GM12864 (cell line): ENCODE measurements around the gene DQX1.

ENCODE experiments used
- DNase-seq: peaks from one replicate; pipeline ENCODE4 v3.0.0-alpha.2; 2011; ENCODE audit warnings: low read depth
- H3K4me3 ChIP-seq: 2 replicates; pipeline ENCODE4 v1.5.1; 2011; ENCODE audit warnings: mild to moderate bottlenecking, low read depth, low read length, control low read depth
- TF ChIP-seq, protein P1 (sequence below): IDR thresholded peaks from 2 replicates; pipeline ENCODE4 v1.5.1; 2011; ENCODE audit warnings: low read depth, mild to moderate bottlenecking, moderate library complexity, low read length, control low read depth, inconsistent platforms; ENCODE audit errors: missing control alignments

Gene DQX1

GRCh38 chr2:74553892-74554819, 28.1 kb upstream of the DQX1 start, which contains the start of the genes DOK1 and LOXL3:
Gene DOK1, plus strand, starts transcription at chr2:74554720. Its CDS starts 35 bp downstream, at chr2:74554755.
Gene LOXL3, minus strand, starts transcription at chr2:74553942. Its CDS starts 1,308 bp downstream, at chr2:74552634.
- no peak for DNase-seq
- H3K4me3 ChIP-seq, result peak within 1 kb of the TSS; percentile 84
- TF ChIP-seq, protein P1, sequence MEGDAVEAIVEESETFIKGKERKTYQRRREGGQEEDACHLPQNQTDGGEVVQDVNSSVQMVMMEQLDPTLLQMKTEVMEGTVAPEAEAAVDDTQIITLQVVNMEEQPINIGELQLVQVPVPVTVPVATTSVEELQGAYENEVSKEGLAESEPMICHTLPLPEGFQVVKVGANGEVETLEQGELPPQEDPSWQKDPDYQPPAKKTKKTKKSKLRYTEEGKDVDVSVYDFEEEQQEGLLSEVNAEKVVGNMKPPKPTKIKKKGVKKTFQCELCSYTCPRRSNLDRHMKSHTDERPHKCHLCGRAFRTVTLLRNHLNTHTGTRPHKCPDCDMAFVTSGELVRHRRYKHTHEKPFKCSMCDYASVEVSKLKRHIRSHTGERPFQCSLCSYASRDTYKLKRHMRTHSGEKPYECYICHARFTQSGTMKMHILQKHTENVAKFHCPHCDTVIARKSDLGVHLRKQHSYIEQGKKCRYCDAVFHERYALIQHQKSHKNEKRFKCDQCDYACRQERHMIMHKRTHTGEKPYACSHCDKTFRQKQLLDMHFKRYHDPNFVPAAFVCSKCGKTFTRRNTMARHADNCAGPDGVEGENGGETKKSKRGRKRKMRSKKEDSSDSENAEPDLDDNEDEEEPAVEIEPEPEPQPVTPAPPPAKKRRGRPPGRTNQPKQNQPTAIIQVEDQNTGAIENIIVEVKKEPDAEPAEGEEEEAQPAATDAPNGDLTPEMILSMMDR, result no peak

DNA sequence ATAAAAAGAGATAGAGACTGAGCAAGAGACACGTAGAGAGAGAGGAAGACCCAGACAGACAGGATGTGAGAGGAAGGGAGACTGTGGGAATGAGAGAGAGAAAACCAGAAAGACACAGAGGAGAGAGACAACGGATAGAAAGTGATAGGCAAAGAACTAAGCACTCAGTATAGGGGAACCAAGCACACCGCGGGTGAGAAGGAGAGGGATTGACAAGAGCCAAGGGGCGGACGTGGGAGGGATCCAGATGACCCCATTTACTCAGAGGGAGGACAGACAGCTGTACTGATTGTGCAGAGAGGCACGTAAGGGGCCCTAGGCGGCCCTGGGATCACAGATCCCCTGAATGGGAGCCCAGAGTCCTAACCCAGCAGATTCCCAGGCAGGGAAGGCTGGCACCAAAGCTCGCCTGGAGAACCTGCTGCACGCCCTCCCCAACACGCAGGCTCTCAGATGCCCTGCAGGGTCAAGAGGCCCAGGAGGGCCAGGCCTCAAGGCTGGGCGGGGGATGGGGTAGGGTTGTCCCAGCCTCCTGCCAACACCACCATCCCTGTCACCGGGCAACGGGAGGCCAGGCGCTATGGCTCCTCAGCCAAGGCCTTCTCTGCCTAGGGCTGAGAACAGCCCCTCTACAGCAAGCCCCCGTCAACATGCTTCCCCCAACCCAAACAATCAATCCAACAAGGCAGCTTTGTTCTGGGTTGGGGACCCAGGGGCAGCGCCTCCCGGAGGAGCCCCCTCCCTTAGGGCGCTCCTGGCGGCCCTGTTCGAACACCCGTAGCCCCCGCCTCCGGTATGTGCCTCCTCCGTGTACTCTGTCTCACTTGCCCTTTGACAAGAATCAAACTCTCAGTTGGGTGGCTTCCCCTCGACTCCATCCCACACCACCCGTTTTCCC, 27.1 kb upstream of the DQX1 start:
- DNase-seq, result no peak

DNA sequence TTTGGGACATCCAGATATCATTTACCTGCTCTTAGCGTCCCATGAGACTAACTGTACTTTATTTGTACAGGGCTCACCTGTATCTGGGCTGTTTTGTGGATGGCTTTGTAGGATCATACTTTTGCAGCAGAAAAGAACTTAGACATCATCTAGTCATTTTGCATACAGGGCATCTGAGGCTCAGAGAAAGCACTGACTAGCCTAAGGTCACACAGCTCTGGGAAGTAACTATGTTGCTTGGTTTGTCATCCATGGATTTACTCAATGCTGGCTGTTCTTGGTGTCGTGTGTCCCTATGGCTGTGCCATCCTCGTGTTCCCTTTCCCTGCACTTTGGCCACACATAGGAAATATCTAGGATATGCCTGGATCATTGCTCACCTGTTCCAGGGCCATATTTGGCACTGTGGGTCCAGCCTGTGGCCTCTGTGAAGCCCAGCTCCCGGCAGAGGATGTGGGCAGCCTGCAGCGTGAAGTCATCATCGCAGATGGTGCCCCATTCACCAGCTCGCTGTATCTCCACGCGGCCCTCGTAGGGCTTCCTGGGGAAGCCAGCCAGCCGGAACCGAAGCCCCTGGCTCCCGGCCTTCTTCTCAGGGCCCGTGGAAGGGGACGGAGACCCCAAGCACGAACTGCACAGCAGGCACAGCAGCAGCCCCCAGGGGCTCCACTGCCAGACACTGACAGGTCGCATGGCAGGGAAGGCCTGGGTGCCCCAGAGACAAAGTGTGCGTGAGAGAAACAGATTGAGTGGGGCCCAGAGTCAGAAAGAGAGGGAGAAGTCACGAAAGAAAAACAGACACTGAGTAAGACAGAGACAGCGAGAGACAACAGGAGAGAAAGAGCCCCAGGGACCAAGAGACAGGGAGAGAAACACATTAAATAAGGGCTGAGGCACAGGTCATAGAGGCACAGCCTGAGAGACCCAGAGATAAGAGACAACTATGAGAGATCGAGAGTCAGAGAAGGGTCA, 26.2 kb upstream of the DQX1 start:
- TF ChIP-seq, protein P1, result no peak
- peak overlapping the region; percentile 84 for H3K4me3 ChIP-seq
- DNase-seq, result no peak

More for the DNA sequence above, 27.1 kb upstream of the DQX1 start:
- TF ChIP-seq, protein P1, result no peak
- peak overlapping the region; percentile 84 for H3K4me3 ChIP-seq

GRCh38 chr2:74551530-74551929, 25.5 kb upstream of the DQX1 start:
- H3K4me3 ChIP-seq, result peak overlapping the region; percentile 84
- DNase-seq, result no peak
- TF ChIP-seq, protein P1, result no peak

DNA sequence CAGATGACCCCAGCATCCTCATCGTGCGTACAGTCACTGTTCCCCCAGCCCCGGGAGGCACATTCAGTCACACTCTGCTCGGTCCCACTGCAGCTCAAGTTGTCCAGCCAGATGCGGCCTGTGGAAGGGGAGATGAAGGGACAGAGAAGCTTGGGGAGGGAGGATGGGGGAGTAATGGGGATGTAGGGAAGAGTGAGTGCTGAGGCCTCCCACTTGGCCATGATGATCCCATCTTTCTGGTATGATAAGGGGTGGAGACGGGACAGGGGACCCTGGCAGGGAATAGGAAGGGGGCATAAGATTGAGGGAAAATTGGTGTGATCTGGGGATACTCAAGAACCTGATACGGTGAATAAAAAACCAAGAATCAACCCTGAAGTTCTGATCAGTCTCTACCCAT, 24.2 kb upstream of the DQX1 start:
- peak overlapping the region; percentile 80 for H3K4me3 ChIP-seq
- TF ChIP-seq, protein P1, result no peak
- DNase-seq, result no peak
